CD4-positive, alpha-beta T cell (primary cell): ENCODE data around the gene NOS1. TPM values are rescaled to one million over a fixed set of nuclear protein-coding genes. Genes with fewer than 3 reads are reported as not detected.

Source experiments
- ATAC-seq: fragments of 200-7000 bp; cut with Tn5 transposase; one replicate; pipeline ENCODE4 v1.10.0; 2022; ENCODE audit warnings: mild to moderate bottlenecking; ENCODE audit not compliant: poor library complexity
- CTCF ChIA-PET: fragments of 350-600 bp; sonication (Branson Sonifier 250); formaldehyde crosslinking; loops from one replicate; lab custom pipeline; 2021; ENCODE audit warnings: antibody characterized with exemption, inconsistent platforms; lab: Charles Lee
- POLR2A ChIA-PET: fragments of 350-600 bp; sonication (Branson Sonifier 250); formaldehyde crosslinking; loops from one replicate; lab custom pipeline; 2021; ENCODE audit warnings: antibody characterized with exemption, inconsistent platforms; lab: Charles Lee
- DNase-seq, 14 experiments: peaks; one replicate each; pipeline ENCODE4 v3.0.0-alpha.2; 2013 to 2020; ENCODE audit warnings: mixed read lengths in 2 of 14
- H3K27ac ChIP-seq, 2 donors: one replicate each; pipeline versions ENCODE4 v1.5.1 to v1.7.0; 2013; ENCODE audit warnings: low read length in 2 of 2, low read depth in 1 of 2, mild to moderate bottlenecking in 1 of 2
- H3K27me3 ChIP-seq, 2 experiments: 1 replicate in 1 of 2; 2 replicates in 1 of 2; pipeline versions ENCODE4 v1.6.1 to v1.7.0; 2013; ENCODE audit warnings: low read length in 2 of 2, control low read depth in 1 of 2, mild to moderate bottlenecking in 1 of 2, moderate library complexity in 1 of 2; ENCODE audit not compliant: insufficient read depth in 2 of 2, control insufficient read depth in 1 of 2
- H3K36me3 ChIP-seq: one replicate; pipeline ENCODE4 v1.6.1; 2013; ENCODE audit warnings: low read length, control low read depth; ENCODE audit not compliant: insufficient read depth
- H3K4me1 ChIP-seq: one replicate; pipeline ENCODE4 v1.6.1; 2013; ENCODE audit warnings: low read length, control low read depth; ENCODE audit not compliant: insufficient read depth
- H3K4me3 ChIP-seq: one replicate; pipeline ENCODE4 v1.5.1; 2013; ENCODE audit warnings: mild to moderate bottlenecking, low read length, moderate library complexity
- H3K9me3 ChIP-seq, 2 experiments: 1 replicate in 1 of 2; 2 replicates in 1 of 2; pipeline versions ENCODE4 v1.6.1 to v1.7.0; 2013; ENCODE audit warnings: low read length in 2 of 2, mild to moderate bottlenecking in 2 of 2, control low read depth in 1 of 2, moderate library complexity in 1 of 2; ENCODE audit not compliant: control insufficient read depth in 1 of 2, insufficient read depth in 1 of 2
- H3K27ac Mint-ChIP-seq: one replicate; pipeline ENCODE4 v1.8.0; 2020; ENCODE audit warnings: mixed read lengths
- H3K27me3 Mint-ChIP-seq: one replicate; pipeline ENCODE4 v1.8.0; 2021; ENCODE audit warnings: mixed read lengths
- H3K36me3 Mint-ChIP-seq: one replicate; pipeline ENCODE4 v1.8.0; 2021; ENCODE audit warnings: low read depth, mixed read lengths
- H3K4me1 Mint-ChIP-seq: one replicate; pipeline ENCODE4 v1.8.0; 2021; ENCODE audit warnings: low read depth, mixed read lengths
- H3K4me3 Mint-ChIP-seq: one replicate; pipeline ENCODE4 v1.8.0; 2020; ENCODE audit warnings: mild to moderate bottlenecking, mixed read lengths
- H3K9me3 Mint-ChIP-seq: one replicate; pipeline ENCODE4 v1.8.0; 2020; ENCODE audit warnings: mixed read lengths
- CTCF ChIP-seq: fragments of 200-600 bp; IDR thresholded peaks from one replicate; pipeline ENCODE4 v1.8.0; 2022; ENCODE audit warnings: antibody characterized with exemption, mild to moderate bottlenecking
- intact Hi-C, 2 experiments: fragments of 100-400 bp; cut with DNase I in 1 of 2; cut with micrococcal nuclease in 1 of 2; formaldehyde crosslinking; loops; one replicate each; pipeline versions ENCODE4 v1.15.1 to v1.9.0; 2023 to 2025; cut with DNase I, micrococcal nuclease
- total RNA-seq, 174 experiments: library from RNA in 2 of 174; stranded (reverse) in 2 of 174; gene quantifications; one replicate each; pipeline ENCODE4 v1.2.3 and lab custom pipeline; 2021 to 2026

The NOS1 gene
- total RNA-seq, 2 experiments from 2014 or later, result not detected

GRCh38 chr12:117273091-117273490, 88.3 kb downstream of the NOS1 start:
- Histone ChIP-seq H3K4me3 (no peak overlapping the region), H3K36me3 (no peaks in the 10 kb centered on the region), H3K4me1 (no peaks in the 10 kb centered on the region), H3K27me3 (peaks cover 0 to 9% of the 10 kb centered on the region in 2 experiments), H3K27ac (no peak overlapping the region), H3K9me3 (peaks cover 0 to 12% of the 10 kb centered on the region in 2 experiments)
- DNase-seq (no peak), ATAC-seq (no peak)
- Mint-ChIP-seq H3K9me3 (no peaks in the 10 kb centered on the region), H3K36me3 (no peaks in the 10 kb centered on the region), H3K27me3 (peaks cover 33% of the 10 kb centered on the region), H3K27ac (no peak overlapping the region), H3K4me3 (no peak overlapping the region), H3K4me1 (no peaks in the 10 kb centered on the region)
- intact Hi-C loops, result no loop called here
- POLR2A ChIA-PET, result no interaction called here
- no peak for TF ChIP-seq CTCF
- CTCF ChIA-PET, result no interaction called here

GRCh38 chr12:117272690-117273089, 88.7 kb downstream of the NOS1 start:
- ATAC-seq, result no peak
- intact Hi-C loops, result no loop called here
- H3K27ac ChIP-seq, result no peak overlapping the region
- Mint-ChIP-seq H3K36me3 (no peaks in the 10 kb centered on the region), H3K27me3 (peaks cover 32% of the 10 kb centered on the region), H3K27ac (no peak overlapping the region), H3K9me3 (no peaks in the 10 kb centered on the region), H3K4me3 (no peak overlapping the region), H3K4me1 (no peaks in the 10 kb centered on the region)
- ChIA-PET CTCF (no interaction called here), POLR2A (no interaction called here)
- no peak for DNase-seq
- H3K27me3 ChIP-seq, result peaks cover 0 to 9% of the 10 kb centered on the region in 2 experiments
- no peaks in the 10 kb centered on the region for H3K4me1 ChIP-seq
- H3K36me3 ChIP-seq, result no peaks in the 10 kb centered on the region
- H3K9me3 ChIP-seq, result peaks cover 0 to 9% of the 10 kb centered on the region in 2 experiments
- no peak for TF ChIP-seq CTCF
- H3K4me3 ChIP-seq, result no peak overlapping the region

GRCh38 chr12:117262749-117263148, 98.7 kb downstream of the NOS1 start:
- H3K27ac Mint-ChIP-seq, result no peak overlapping the region
- peaks cover 4% of the 10 kb centered on the region for H3K9me3 Mint-ChIP-seq
- H3K36me3 Mint-ChIP-seq, result no peaks in the 10 kb centered on the region
- H3K27me3 Mint-ChIP-seq, result peaks cover 6% of the 10 kb centered on the region
- ATAC-seq (no peak), DNase-seq (no peak)
- no peaks in the 10 kb centered on the region for H3K36me3 ChIP-seq
- intact Hi-C loops, result no loop called here
- H3K27ac ChIP-seq, result no peak overlapping the region
- H3K4me1 Mint-ChIP-seq, result no peaks in the 10 kb centered on the region
- CTCF ChIA-PET, result no interaction called here
- H3K27me3 ChIP-seq, result no peaks in the 10 kb centered on the region
- no peak for TF ChIP-seq CTCF
- POLR2A ChIA-PET, result no interaction called here
- H3K4me1 ChIP-seq, result no peaks in the 10 kb centered on the region
- H3K4me3 ChIP-seq, result no peak overlapping the region
- H3K4me3 Mint-ChIP-seq, result no peak overlapping the region
- peaks cover 0 to 10% of the 10 kb centered on the region in 2 experiments for H3K9me3 ChIP-seq
